Thyroid gland (tissue), 4 donors: ENCODE results near the gene UBAC1. TPM values are rescaled to one million over a fixed set of nuclear protein-coding genes. Genes with fewer than 3 reads are reported as not detected.

Experiments
- DNase-seq, 2 donors: peaks; one replicate each; pipeline ENCODE4 v3.0.0-alpha.2; 2019
- H3K27ac ChIP-seq, 3 donors: fragments of 200-600 bp; sonication (generic); 1 replicate in 2 of 3; 2 replicates in 1 of 3; pipeline ENCODE4 v1.5.1; 2016 to 2019; ENCODE audit warnings: mild to moderate bottlenecking in 1 of 3, moderate library complexity in 1 of 3
- H3K27me3 ChIP-seq: fragments of 200-600 bp; sonication (generic); one replicate; pipeline ENCODE4 v1.5.1; 2019
- H3K36me3 ChIP-seq, 2 donors: fragments of 200-600 bp; sonication (generic); one replicate each; pipeline ENCODE4 v1.5.1; 2016 to 2019
- H3K4me1 ChIP-seq, 2 donors: fragments of 200-600 bp; sonication (generic); one replicate each; pipeline ENCODE4 v1.5.1; 2017 to 2019
- H3K4me3 ChIP-seq, 3 donors: fragments of 200-600 bp; sonication (generic); replicated peaks in 1 of 3; 1 replicate in 2 of 3; 2 replicates in 1 of 3; pipeline ENCODE4 v1.5.1; 2016; ENCODE audit warnings: mild to moderate bottlenecking in 1 of 3
- H3K9me3 ChIP-seq: fragments of 200-600 bp; sonication (generic); one replicate; pipeline ENCODE4 v1.5.1; 2017
- CTCF ChIP-seq, 6 experiments: fragments of 200-600 bp in 3 of 6; fragments of 450-650 bp in 3 of 6; sonication (generic) in 3 of 6; IDR thresholded peaks; one replicate each; pipeline ENCODE4 v1.5.1; 2016 to 2019; ENCODE audit warnings: antibody characterized with exemption in 6 of 6, mild to moderate bottlenecking in 2 of 6, inconsistent platforms in 1 of 6, moderate library complexity in 1 of 6
- POLR2A ChIP-seq, 2 donors: fragments of 450-650 bp; IDR thresholded peaks; one replicate each; pipeline ENCODE4 v1.6.1; 2017; ENCODE audit warnings: antibody characterized with exemption in 2 of 2, mild to moderate bottlenecking in 2 of 2, moderate library complexity in 1 of 2
- WGBS, 2 donors: methylation state at CpG; one replicate each; pipeline ENCODE4 v1.1.5; 2017; 5-methylcytosine and 5-hydroxymethylcytosine counted together
- intact Hi-C: fragments of 100-400 bp; cut with DNase I; formaldehyde crosslinking; loops from one replicate; pipeline ENCODE4 v1.15.1; 2023
- total RNA-seq, 4 donors: library from RNA; depleted of rRNA; stranded (reverse); fragments of >200 nt; gene quantifications; one replicate each; pipeline ENCODE4 v1.2.3, GENCODE V29; 2016

Gene UBAC1
- total RNA-seq, 4 donors from 2014 or later, result 37.9 to 56.2 (median 44.2) TPM

GRCh38 chr9:135891027-135891631 is 70.0 kb downstream of the UBAC1 start:
- no peaks in the 10 kb centered on the region for H3K9me3 ChIP-seq
- 71 to 82% methylated on average over 8 of the region's 8 CpGs for WGBS, 2 donors
- H3K36me3 ChIP-seq, result no peaks in the 10 kb centered on the region
- DNase-seq, result no peak
- TF ChIP-seq POLR2A (IDR thresholded peaks at IDR 0.05) (no peak), CTCF (IDR thresholded peaks at IDR 0.05) (no peak)
- intact Hi-C loops, result no loop called here
- peaks cover 3 to 16% of the 10 kb centered on the region in 2 donors for H3K4me1 ChIP-seq
- no peaks in the 10 kb centered on the region for H3K27me3 ChIP-seq
- no peak overlapping the region for H3K4me3 ChIP-seq
- H3K27ac ChIP-seq, result no peak overlapping the region

- Histone ChIP-seq H3K27me3 (no peaks in the 10 kb centered on the region), H3K4me3 (no peak overlapping the region), H3K36me3 (no peaks in the 10 kb centered on the region), H3K4me1 (peaks cover 5 to 16% of the 10 kb centered on the region in 2 donors), H3K9me3 (no peaks in the 10 kb centered on the region), H3K27ac (no peak overlapping the region)
- no peak for TF ChIP-seq CTCF (IDR thresholded peaks at IDR 0.05)
- no peak for TF ChIP-seq POLR2A (IDR thresholded peaks at IDR 0.05)
- intact Hi-C loops, result no loop called here
- DNase-seq, result no peak
- WGBS, 2 donors, result 80 to 89% methylated on average over 16 to 18 of the region's 18 CpGs
These were observed 70.8 kb downstream of the UBAC1 start for GRCh38 chr9:135890190-135891026.

GRCh38 chr9:135889564-135890189 is 71.5 kb downstream of the UBAC1 start:
- WGBS, 2 donors, result 87 to 88% methylated on average over 15 to 19 of the region's 19 CpGs
- intact Hi-C loops, result no loop called here
- H3K9me3 ChIP-seq, result no peaks in the 10 kb centered on the region
- DNase-seq, result no peak
- H3K4me1 ChIP-seq, result peaks cover 5 to 16% of the 10 kb centered on the region in 2 donors
- H3K36me3 ChIP-seq, result no peaks in the 10 kb centered on the region
- no peak for TF ChIP-seq CTCF (IDR thresholded peaks at IDR 0.05)
- H3K27me3 ChIP-seq, result no peaks in the 10 kb centered on the region
- H3K27ac ChIP-seq, result no peak overlapping the region
- H3K4me3 ChIP-seq, result no peak overlapping the region

- WGBS, 2 donors, result 79 to 84% methylated on average over 10 to 13 of the region's 13 CpGs
- peaks cover 5 to 16% of the 10 kb centered on the region in 2 donors for H3K4me1 ChIP-seq
These were observed 72.3 kb downstream of the UBAC1 start for GRCh38 chr9:135888766-135889394.

More at GRCh38 chr9:135888766-135889394, 72.3 kb downstream of the UBAC1 start:
- intact Hi-C loops, result no loop called here
- Histone ChIP-seq H3K27ac (no peak overlapping the region), H3K27me3 (no peaks in the 10 kb centered on the region), H3K4me3 (no peak overlapping the region), H3K36me3 (no peaks in the 10 kb centered on the region), H3K9me3 (no peaks in the 10 kb centered on the region)
- no peak for DNase-seq
- no peak for TF ChIP-seq POLR2A (IDR thresholded peaks at IDR 0.05)
- no peak for TF ChIP-seq CTCF (IDR thresholded peaks at IDR 0.05)
